Stimulated activated CD4-positive, alpha-beta T cell treated with anti-CD3 and anti-CD28 coated beads, Interleukin-15, amount 100 ng/mL, for 48 hours (primary cell): ENCODE results near the gene GRIA4.

ENCODE experiments used
- DNase-seq, 2 donors: peaks; one replicate each; pipeline ENCODE4 v3.0.0-alpha.2; 2020; ENCODE audit warnings: low read depth in 2 of 2

Gene GRIA4

GRCh38 chr11:105918600-105918999 lies 308.7 kb downstream of the GRIA4 start:
- no peak for DNase-seq

DNA sequence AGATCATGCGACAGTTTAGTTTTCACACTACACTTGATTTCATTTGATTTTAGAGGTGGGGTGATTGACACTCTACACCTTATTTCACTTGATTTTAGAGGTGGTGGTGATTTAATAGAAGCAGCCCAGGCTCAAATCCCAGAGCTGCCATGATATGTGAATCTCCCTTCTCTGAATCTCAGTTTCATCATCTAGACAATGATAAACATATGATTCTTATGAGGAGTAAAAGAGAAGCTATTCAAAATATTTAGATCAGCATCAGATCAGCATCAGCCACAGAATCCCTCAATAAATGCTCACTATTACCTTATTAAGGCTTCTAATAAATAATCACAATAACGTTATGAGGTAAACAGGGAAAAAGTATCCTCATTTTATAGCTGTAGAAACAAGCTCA lies 313.4 kb downstream of the GRIA4 start:
- no peak for DNase-seq

- DNase-seq = no peak
Measured at GRCh38 chr11:105923807-105924206, 313.9 kb downstream of the GRIA4 start.

GRCh38 chr11:105929084-105929955 lies 319.4 kb downstream of the GRIA4 start:
- DNase-seq = no peak

- no peak for DNase-seq
Measured at GRCh38 chr11:105933695-105934094, 323.8 kb downstream of the GRIA4 start.

DNA sequence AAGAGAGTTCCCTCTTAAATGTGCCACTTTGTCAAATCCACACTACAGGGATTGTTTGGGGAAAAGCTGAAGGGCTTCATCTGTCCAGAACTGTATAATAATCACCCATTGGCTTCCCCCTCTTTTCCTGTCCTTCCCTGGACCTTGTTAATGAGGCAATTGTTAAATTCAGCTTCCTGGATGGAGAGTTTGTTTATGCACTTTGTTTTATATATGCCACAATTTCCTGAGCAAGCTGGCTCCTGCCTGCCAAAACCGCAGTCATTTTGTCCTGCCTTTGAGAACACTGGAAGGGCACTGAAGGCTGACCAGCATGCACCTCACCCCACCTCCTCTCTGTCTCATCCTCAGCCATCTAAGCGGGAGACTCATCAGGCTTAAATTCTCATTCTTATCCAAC lies 325.9 kb downstream of the GRIA4 start:
- no peak for DNase-seq

DNA sequence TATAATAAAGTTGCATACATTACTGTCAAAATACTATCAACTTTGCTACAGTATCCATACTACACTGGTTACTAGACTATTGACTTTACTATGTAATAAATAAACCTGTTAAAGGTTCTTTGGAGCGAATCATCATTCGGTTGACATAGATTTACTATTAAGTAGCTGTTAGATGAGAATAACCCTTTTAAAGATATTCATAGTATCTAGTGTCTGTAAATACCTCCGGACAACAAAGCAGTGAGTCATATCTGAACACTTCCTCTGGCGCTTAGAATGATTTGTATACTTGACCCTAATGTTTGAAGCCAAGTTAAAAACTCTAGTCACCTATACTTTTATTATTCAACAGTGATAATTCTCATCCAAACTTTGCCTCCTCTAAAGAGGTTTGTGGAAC lies 327.5 kb downstream of the GRIA4 start:
- no peak for DNase-seq

GRCh38 chr11:105937738-105938137 lies 327.9 kb downstream of the GRIA4 start:
- DNase-seq = no peak

- no peak for DNase-seq
Measured at GRCh38 chr11:105942921-105943320, 333.0 kb downstream of the GRIA4 start.

GRCh38 chr11:105948918-105949590 lies 339.2 kb downstream of the GRIA4 start:
- no peak for DNase-seq

- no peak for DNase-seq
Measured at GRCh38 chr11:105953886-105954285, 344.0 kb downstream of the GRIA4 start.

DNA sequence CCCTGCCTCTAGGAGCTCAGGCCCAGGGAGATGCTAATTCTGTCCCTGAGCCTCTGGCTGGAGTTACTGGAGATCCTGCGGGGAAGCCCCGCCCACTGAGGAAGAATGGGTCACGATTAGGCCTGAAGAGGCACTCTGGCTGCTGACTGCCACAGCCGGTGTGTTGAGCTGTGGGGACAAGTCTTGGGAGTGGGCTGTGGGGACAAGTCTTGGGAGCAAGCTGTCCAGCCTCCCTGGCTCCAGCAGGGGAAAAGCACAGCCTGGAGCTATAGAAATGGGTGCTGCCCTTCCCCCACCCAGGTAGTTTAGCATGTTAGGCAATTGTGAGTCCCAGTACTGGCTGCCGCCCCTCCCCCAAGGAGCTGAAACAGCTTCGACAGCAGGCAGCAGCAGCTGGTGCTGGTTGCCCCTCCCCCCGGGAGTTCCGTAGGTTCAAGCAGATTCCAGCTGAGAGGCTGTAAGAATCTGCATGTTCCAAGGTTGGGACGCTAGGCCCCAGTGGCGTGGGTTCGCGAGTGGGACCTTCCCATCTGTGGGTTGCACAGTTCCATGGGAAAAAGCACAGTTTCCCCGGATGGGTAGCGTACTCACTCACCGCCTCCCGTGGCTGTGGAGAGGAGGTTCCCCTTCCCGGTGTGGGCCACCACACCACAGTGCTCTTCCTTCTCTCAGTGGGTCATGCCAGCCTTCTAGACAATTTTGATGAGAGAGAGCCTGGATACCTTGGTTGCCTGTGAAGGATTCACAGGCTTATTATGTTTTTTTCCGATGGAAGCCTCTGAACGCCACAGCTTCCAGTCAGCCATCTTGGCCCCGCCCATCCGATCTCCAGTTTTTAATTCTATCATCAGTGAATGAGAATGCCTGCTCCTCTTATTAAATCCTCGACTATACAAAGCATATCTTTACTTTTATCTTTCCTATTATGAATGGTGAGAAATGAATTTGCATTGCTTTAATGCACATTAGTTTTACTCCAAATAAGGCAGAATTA lies 350.7 kb downstream of the GRIA4 start:
- no peak for DNase-seq

DNA sequence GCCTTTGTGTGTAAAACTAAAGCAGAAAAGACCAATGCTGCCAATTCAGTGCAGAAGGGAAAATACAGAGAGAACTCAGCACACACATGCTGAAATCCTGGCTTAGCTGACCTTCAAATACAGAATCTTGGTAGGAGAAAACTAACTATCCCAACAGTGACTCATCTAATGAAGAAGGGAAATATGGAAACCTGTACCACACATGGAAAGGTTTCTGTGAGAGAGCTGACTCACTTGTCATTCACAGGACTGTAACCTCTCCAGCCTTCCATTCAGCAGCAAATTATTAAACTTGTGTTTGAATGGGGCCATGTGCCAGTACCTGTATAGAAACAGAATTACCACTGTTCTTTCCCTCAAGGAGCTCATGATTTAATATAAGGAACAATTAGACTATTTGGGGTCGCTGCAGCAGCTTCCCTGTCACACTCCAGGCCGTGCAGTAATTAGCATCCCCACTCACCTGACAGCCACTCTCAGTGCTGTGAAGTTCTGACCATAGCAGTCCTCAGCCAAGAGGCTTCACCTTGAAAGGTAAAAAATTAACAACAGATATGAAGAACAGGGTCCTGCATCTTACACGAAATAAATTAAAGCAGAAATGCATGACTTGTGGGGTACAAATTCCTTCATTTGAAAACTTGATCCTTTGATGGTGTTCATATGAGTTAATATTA lies 358.3 kb downstream of the GRIA4 start:
- DNase-seq = no peak

DNA sequence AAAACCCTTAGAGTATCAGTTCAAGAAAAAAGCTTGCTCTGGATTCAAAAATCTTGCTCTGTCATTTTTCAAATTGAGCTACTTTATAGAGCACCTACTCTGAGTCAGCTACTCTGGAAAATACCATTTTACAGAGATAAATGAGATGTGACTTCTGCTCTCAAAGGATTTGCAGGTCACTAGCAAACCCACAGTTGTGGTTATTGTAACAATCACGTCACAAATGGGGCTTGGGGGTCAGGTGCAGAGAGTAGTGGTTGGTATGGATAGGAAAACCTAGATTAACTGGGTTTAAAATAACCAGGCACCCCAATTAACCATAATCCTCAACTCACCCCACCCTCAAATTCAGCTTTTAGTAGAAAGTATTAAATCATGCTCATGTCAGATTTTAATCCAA lies 359.9 kb downstream of the GRIA4 start:
- no peak for DNase-seq

DNA sequence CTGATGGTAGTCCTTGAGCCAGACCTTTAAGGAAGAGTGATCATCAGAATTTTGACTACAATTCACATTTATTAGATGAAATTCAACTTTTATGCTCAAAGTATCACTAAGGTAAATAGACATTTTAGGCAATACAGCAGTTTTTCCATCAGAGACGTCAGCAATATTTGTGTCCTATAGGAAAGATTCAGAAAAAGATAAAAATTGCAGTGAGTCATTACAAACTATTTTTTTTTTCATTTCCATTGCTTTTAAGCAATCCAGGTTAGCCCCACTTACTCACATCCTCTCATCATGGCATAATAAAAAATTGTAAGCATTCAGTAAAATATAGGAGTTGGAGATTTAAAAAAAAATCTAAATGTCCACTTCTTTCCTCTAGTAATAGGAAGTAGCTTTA lies 365.3 kb downstream of the GRIA4 start:
- DNase-seq = no peak

- DNase-seq = no peak
Measured at GRCh38 chr11:105979997-105980703, 370.3 kb downstream of the GRIA4 start.

- DNase-seq = no peak
Measured at GRCh38 chr11:105986554-105986953, 376.7 kb downstream of the GRIA4 start.

GRCh38 chr11:105988197-105988596 lies 378.3 kb downstream of the GRIA4 start:
- no peak for DNase-seq

- no peak for DNase-seq
Measured at GRCh38 chr11:105989124-105989523, 379.3 kb downstream of the GRIA4 start.

DNA sequence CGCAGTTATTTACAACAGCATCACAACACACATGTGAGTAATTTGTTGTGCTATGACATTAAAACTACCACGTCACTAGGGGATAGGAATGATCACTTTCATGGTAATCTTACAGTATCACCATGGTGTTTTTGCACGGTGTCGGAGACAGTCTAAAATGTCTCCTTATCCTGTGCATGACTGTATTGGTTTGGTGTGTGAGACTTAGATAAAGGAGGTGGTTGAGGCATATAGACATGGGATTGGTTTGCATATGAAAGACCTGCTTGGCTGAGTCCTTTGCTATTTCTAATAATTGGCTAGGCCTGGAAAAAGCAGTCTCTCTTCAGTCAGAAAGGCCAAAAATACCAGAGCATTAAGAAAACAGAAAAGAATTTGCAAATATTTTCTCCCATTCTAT lies 382.0 kb downstream of the GRIA4 start:
- DNase-seq = no peak
